Measurements from ENCODE around the gene AP5B1. TPM values are rescaled to one million over a fixed set of nuclear protein-coding genes. Genes with fewer than 3 reads are reported as not detected.

The AP5B1 gene
- total and polyA plus RNA-seq, 4 experiments from 2014 or later = 5.2 to 26.9 (median 19.6) TPM

GRCh38 chr11:65781962-65782815, 1.4 kb upstream of the AP5B1 start:
- peaks cover 12 to 34% (median 24%) of the 10 kb centered on the region in 4 donors for H3K4me1 Mint-ChIP-seq
- H3K27me3 Mint-ChIP-seq = peaks cover 1 to 4% of the 10 kb centered on the region in 2 donors
- intact Hi-C loops (cut with micrococcal nuclease) = loop anchor here (2.0 kb wide), 1 partner anchor 69 kb away; the partner anchor contains the start of gene KAT5
- H3K36me3 Mint-ChIP-seq = peaks cover 0 to 4% of the 10 kb centered on the region in 2 donors
- no peaks in the 10 kb centered on the region for H3K27me3 ChIP-seq (ENCODE audit: insufficient read depth, low read length)
- no peaks in the 10 kb centered on the region for H3K9me3 ChIP-seq (ENCODE audit: control insufficient read depth in 1 of 2, low read length in 2 of 2)
- POLR2A ChIA-PET (ENCODE audit: partially characterized antibody) = interaction anchor here (2.5 kb wide), 1 partner anchor 35 kb away, joined by 24 read pairs; no protein-coding TSS in a partner anchor
- CTCF ChIA-PET (ENCODE audit: partially characterized antibody) = interaction anchor here (1.2 to 9.0 kb wide), 6 partner anchors 11 to 102 kb away, joined by 3 to 107 read pairs (median 14); partner anchors contain the start of genes KAT5 and MUS81
- peak overlapping the region in 2 of 7 donors; percentile 12 to 70 for H3K27ac Mint-ChIP-seq
- H3K27ac ChIP-seq (ENCODE audit: low read depth, low read length) = no peak overlapping the region
- no peaks in the 10 kb centered on the region for H3K36me3 ChIP-seq (ENCODE audit: insufficient read depth, low read length)
- H3K9me3 Mint-ChIP-seq = no peaks in the 10 kb centered on the region
- no peak overlapping the region for H3K4me3 ChIP-seq (ENCODE audit: low read length in 2 of 2)
- no peak for DNase-seq
- peaks cover 32% of the 10 kb centered on the region for H3K4me1 ChIP-seq (ENCODE audit: insufficient read depth, low read length)
- peak overlapping the region in 6 of 8 donors; percentile 15 to 63 (median 32) for H3K4me3 Mint-ChIP-seq

GRCh38 chr11:65781152-65781961, 581 bp upstream of the AP5B1 start:
- H3K4me3 ChIP-seq (ENCODE audit: low read length in 2 of 2) = no peak overlapping the region
- H3K4me3 Mint-ChIP-seq = peak overlapping the region in 2 of 8 donors; percentile 31 to 32
- H3K36me3 ChIP-seq (ENCODE audit: insufficient read depth, low read length) = peaks cover 3% of the 10 kb centered on the region
- ChIA-PET CTCF (ENCODE audit: partially characterized antibody) (interaction anchor here (1.2 to 9.0 kb wide), 11 partner anchors 7 to 103 kb away, joined by 3 to 107 read pairs (median 8); partner anchors contain the start of genes KAT5 and RNASEH2C), POLR2A (ENCODE audit: partially characterized antibody) (interaction anchor here (0.9 to 2.8 kb wide), 10 partner anchors 7 to 177 kb away, joined by 3 to 24 read pairs (median 11); partner anchors contain the start of genes CCDC85B, KAT5, MUS81 and RNASEH2C)
- no peak overlapping the region for H3K27ac Mint-ChIP-seq
- no peak for DNase-seq
- no peak overlapping the region for H3K27ac ChIP-seq (ENCODE audit: low read depth, low read length)
- H3K4me1 Mint-ChIP-seq = peaks cover 11 to 32% (median 22%) of the 10 kb centered on the region in 4 donors
- H3K36me3 Mint-ChIP-seq = peaks cover 0 to 7% of the 10 kb centered on the region in 2 donors
- intact Hi-C loops (cut with micrococcal nuclease) = loop anchor here (2.0 kb wide), 1 partner anchor 69 kb away; the partner anchor contains the start of gene KAT5
- no peaks in the 10 kb centered on the region for H3K9me3 ChIP-seq (ENCODE audit: control insufficient read depth in 1 of 2, low read length in 2 of 2)
- no peaks in the 10 kb centered on the region for H3K9me3 Mint-ChIP-seq
- peaks cover 31% of the 10 kb centered on the region for H3K4me1 ChIP-seq (ENCODE audit: insufficient read depth, low read length)
- H3K27me3 Mint-ChIP-seq = peaks cover 0 to 2% of the 10 kb centered on the region in 2 donors
- H3K27me3 ChIP-seq (ENCODE audit: insufficient read depth, low read length) = no peaks in the 10 kb centered on the region

- Mint-ChIP-seq H3K4me1 (peaks cover 5 to 21% (median 14%) of the 10 kb centered on the region in 4 donors), H3K36me3 (peaks cover 0 to 7% of the 10 kb centered on the region in 2 donors), H3K4me3 (peak overlapping the region; percentile 74 to 89 (median 84)), H3K27ac (peak overlapping the region in 6 of 7 donors; percentile 49 to 74 (median 72)), H3K27me3 (no peaks in the 10 kb centered on the region), H3K9me3 (no peaks in the 10 kb centered on the region)
- H3K9me3 ChIP-seq (ENCODE audit: control insufficient read depth in 1 of 2, low read length in 2 of 2) = no peaks in the 10 kb centered on the region
- POLR2A ChIA-PET (ENCODE audit: partially characterized antibody) = interaction anchor here (0.6 to 2.8 kb wide), 23 partner anchors 8 to 272 kb away, joined by 3 to 24 read pairs (median 4); partner anchors contain the start of genes BANF1, CCDC85B, CFL1 and EHBP1L1
- CTCF ChIA-PET (ENCODE audit: partially characterized antibody) = interaction anchor here (0.6 to 9.0 kb wide), 29 partner anchors 8 to 265 kb away, joined by 3 to 107 read pairs (median 5); partner anchors contain the start of genes BANF1, CCDC85B, KAT5 and RNASEH2C
- peak overlapping the region; percentile 62 for H3K27ac ChIP-seq (ENCODE audit: low read depth, low read length)
- H3K4me3 ChIP-seq (ENCODE audit: low read length in 2 of 2) = peak overlapping the region; percentile 54 to 65
- H3K4me1 ChIP-seq (ENCODE audit: insufficient read depth, low read length) = peaks cover 19% of the 10 kb centered on the region
- peak; percentile 74 to 79 (median 77) for DNase-seq
- intact Hi-C loops (cut with micrococcal nuclease) = loop anchor here (1.0 to 2.0 kb wide), 5 partner anchors 34 to 209 kb away; partner anchors contain the start of genes KAT5 and RNASEH2C
- H3K36me3 ChIP-seq (ENCODE audit: insufficient read depth, low read length) = peaks cover 3% of the 10 kb centered on the region
- H3K27me3 ChIP-seq (ENCODE audit: insufficient read depth, low read length) = no peaks in the 10 kb centered on the region
Measured at GRCh38 chr11:65779919-65780769, 632 bp downstream of the AP5B1 start.

- no peaks in the 10 kb centered on the region for H3K27me3 Mint-ChIP-seq
- peak overlapping the region in 1 of 7 donors; percentile 72 for H3K27ac Mint-ChIP-seq
- H3K9me3 ChIP-seq (ENCODE audit: control insufficient read depth in 1 of 2, low read length in 2 of 2) = no peaks in the 10 kb centered on the region
- peaks cover 0 to 8% of the 10 kb centered on the region in 2 donors for H3K36me3 Mint-ChIP-seq
- no peaks in the 10 kb centered on the region for H3K27me3 ChIP-seq (ENCODE audit: insufficient read depth, low read length)
- H3K36me3 ChIP-seq (ENCODE audit: insufficient read depth, low read length) = peaks cover 3% of the 10 kb centered on the region
- peak overlapping the region in 6 of 8 donors; percentile 20 to 87 (median 84) for H3K4me3 Mint-ChIP-seq
- DNase-seq = no peak
- H3K27ac ChIP-seq (ENCODE audit: low read depth, low read length) = no peak overlapping the region
- H3K4me1 Mint-ChIP-seq = peaks cover 6 to 16% (median 10%) of the 10 kb centered on the region in 4 donors
- ChIA-PET POLR2A (ENCODE audit: partially characterized antibody) (interaction anchor here (0.6 to 2.8 kb wide), 15 partner anchors 8 to 222 kb away, joined by 3 to 24 read pairs (median 5); partner anchors contain the start of genes BANF1, CCDC85B, CFL1 and EHBP1L1), CTCF (ENCODE audit: partially characterized antibody) (interaction anchor here (0.7 to 9.0 kb wide), 27 partner anchors 9 to 265 kb away, joined by 3 to 107 read pairs (median 5); partner anchors contain the start of genes BANF1, CCDC85B, FIBP and KAT5)
- intact Hi-C loops (cut with micrococcal nuclease) = no loop called here
- peak overlapping the region in 1 of 2 donors; percentile 54 for H3K4me3 ChIP-seq (ENCODE audit: low read length in 2 of 2)
- H3K9me3 Mint-ChIP-seq = no peaks in the 10 kb centered on the region
- peaks cover 16% of the 10 kb centered on the region for H3K4me1 ChIP-seq (ENCODE audit: insufficient read depth, low read length)
Measured at GRCh38 chr11:65779669-65779918, 1.2 kb downstream of the AP5B1 start.

GRCh38 chr11:65778901-65779668, 1.7 kb downstream of the AP5B1 start:
- no peak for DNase-seq
- H3K9me3 Mint-ChIP-seq = no peaks in the 10 kb centered on the region
- peak overlapping the region in 1 of 7 donors; percentile 62 for H3K27ac Mint-ChIP-seq
- ChIA-PET CTCF (ENCODE audit: partially characterized antibody) (interaction anchor here (0.7 to 9.0 kb wide), 27 partner anchors 8 to 266 kb away, joined by 3 to 107 read pairs (median 4); partner anchors contain the start of genes BANF1, FIBP and KAT5), POLR2A (ENCODE audit: partially characterized antibody) (interaction anchor here (0.9 to 2.8 kb wide), 12 partner anchors 9 to 223 kb away, joined by 3 to 24 read pairs (median 6); partner anchors contain the start of genes BANF1, CCDC85B, CFL1 and EIF1AD)
- no peaks in the 10 kb centered on the region for H3K9me3 ChIP-seq (ENCODE audit: control insufficient read depth in 1 of 2, low read length in 2 of 2)
- no peaks in the 10 kb centered on the region for H3K27me3 ChIP-seq (ENCODE audit: insufficient read depth, low read length)
- peaks cover 5 to 15% (median 8%) of the 10 kb centered on the region in 4 donors for H3K4me1 Mint-ChIP-seq
- intact Hi-C loops (cut with micrococcal nuclease) = no loop called here
- peaks cover 0 to 8% of the 10 kb centered on the region in 2 donors for H3K36me3 Mint-ChIP-seq
- H3K27me3 Mint-ChIP-seq = no peaks in the 10 kb centered on the region
- H3K4me3 Mint-ChIP-seq = peak overlapping the region in 7 of 8 donors; percentile 24 to 85 (median 73)
- H3K36me3 ChIP-seq (ENCODE audit: insufficient read depth, low read length) = peaks cover 3% of the 10 kb centered on the region
- H3K27ac ChIP-seq (ENCODE audit: low read depth, low read length) = no peak overlapping the region
- peak overlapping the region in 1 of 2 donors; percentile 54 for H3K4me3 ChIP-seq (ENCODE audit: low read length in 2 of 2)
- peaks cover 16% of the 10 kb centered on the region for H3K4me1 ChIP-seq (ENCODE audit: insufficient read depth, low read length)
